ENCODE data around the gene CDC14B.
A peak's percentile ranks its signal among the peaks of the same experiment; 100 is the strongest.
"Not testable (repeated sequence)": the region's sequence is repeated elsewhere in the genome, so short reads cannot be mapped to it uniquely, and the experiment has no call there.

Gene CDC14B

DNA sequence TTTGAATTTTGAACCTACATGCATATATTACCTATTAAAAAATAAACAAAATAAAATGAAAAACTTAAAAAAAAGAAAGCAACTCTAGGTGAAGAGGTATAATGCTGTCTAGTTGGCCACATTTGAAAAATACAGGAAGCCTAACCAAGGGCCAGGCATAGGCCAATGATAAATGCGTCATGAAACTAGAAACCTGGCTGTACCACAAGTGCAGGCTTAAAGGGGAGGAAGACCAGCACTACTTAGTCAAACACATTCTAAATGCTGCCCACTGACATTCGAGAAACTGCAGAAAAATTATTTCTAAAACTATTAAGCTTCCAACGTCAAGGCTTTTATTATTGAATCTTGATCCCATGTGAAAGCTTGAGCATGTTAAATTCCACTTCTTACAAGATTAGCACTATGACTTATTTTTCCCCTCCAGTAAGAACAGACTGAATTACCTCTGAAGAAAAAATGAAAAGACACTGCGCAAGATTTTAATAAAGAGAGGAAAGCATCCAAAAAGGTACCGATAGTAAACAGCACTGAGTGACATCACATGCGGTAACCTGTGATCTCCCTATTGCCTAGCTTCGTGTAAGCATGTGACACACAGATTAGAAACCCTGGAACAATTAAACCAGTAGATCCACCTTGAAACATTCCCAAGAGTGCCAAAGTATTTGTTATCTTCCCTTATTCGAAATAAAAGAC is 16.2 kb downstream of the CDC14B start:
- TF ChIP-seq, protein P1, sequence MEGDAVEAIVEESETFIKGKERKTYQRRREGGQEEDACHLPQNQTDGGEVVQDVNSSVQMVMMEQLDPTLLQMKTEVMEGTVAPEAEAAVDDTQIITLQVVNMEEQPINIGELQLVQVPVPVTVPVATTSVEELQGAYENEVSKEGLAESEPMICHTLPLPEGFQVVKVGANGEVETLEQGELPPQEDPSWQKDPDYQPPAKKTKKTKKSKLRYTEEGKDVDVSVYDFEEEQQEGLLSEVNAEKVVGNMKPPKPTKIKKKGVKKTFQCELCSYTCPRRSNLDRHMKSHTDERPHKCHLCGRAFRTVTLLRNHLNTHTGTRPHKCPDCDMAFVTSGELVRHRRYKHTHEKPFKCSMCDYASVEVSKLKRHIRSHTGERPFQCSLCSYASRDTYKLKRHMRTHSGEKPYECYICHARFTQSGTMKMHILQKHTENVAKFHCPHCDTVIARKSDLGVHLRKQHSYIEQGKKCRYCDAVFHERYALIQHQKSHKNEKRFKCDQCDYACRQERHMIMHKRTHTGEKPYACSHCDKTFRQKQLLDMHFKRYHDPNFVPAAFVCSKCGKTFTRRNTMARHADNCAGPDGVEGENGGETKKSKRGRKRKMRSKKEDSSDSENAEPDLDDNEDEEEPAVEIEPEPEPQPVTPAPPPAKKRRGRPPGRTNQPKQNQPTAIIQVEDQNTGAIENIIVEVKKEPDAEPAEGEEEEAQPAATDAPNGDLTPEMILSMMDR (conservative IDR thresholded peaks at IDR 0.05; ENCODE audit: low read depth): no peak
- ChIA-PET POLR2A (ENCODE audit: low non-redundant PET) (no interaction called here), CTCF (interaction anchor here (0.6 to 1.0 kb wide), 4 partner anchors 9 to 696 kb away, joined by 3 to 5 read pairs (median 3); no protein-coding TSS in a partner anchor)
- H3K27ac ChIP-seq: no peak overlapping the region
- no peak for DNase-seq (ENCODE audit: low spot score)

DNA sequence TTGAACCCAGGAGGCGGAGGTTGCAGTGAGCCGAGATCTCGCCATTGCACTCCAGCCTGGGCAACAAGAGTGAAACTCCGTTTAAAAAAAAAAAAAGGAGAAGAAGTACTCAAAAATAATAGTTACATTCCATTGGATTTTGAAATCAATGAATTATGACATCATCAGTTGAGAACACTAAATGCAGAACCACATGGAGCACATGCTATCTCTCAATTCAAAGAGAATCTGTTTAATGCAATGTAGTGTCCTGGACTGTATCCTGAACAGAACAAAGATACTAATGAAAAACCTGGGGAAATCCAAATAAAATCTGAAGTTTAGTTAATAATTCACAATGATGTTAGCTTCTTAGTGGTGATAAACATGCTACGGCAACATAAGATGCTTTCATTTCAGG is 20.3 kb downstream of the CDC14B start:
- H3K27ac ChIP-seq: no peak overlapping the region
- DNase-seq (ENCODE audit: low spot score): no peak
- TF ChIP-seq, protein P1 (conservative IDR thresholded peaks at IDR 0.05; ENCODE audit: low read depth): no peak
- CTCF ChIA-PET: no interaction called here
- POLR2A ChIA-PET (ENCODE audit: low non-redundant PET): no interaction called here

DNA sequence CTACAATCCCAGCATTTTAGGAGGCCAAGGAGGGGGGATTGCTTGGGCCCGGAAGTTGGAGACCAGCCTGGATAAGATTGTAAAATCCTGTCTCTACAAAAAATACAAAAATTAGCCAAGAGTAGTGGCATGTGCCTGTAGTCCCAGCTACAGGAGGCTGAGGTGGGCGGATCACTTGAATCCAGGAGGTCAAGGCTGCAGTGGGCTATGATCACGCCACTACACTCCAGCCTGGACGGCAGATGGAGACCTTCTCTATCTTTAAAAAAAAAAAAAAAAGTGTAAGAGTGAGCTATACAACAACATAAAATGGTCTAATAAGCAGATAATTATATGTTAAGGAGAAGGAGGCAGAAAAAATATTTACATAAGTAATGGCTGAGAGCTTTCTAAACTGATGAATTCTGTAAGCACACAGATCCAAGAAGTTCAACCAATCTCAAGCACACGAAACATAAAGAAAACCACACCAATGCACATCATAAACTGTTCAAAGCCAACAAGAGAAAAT is 23.0 kb downstream of the CDC14B start:
- TF ChIP-seq, protein P1 (conservative IDR thresholded peaks at IDR 0.05; ENCODE audit: low read depth): no peak
- H3K27ac ChIP-seq: no peak overlapping the region
- POLR2A ChIA-PET (ENCODE audit: low non-redundant PET): no interaction called here
- DNase-seq (ENCODE audit: low spot score): no peak
- CTCF ChIA-PET: no interaction called here

DNA sequence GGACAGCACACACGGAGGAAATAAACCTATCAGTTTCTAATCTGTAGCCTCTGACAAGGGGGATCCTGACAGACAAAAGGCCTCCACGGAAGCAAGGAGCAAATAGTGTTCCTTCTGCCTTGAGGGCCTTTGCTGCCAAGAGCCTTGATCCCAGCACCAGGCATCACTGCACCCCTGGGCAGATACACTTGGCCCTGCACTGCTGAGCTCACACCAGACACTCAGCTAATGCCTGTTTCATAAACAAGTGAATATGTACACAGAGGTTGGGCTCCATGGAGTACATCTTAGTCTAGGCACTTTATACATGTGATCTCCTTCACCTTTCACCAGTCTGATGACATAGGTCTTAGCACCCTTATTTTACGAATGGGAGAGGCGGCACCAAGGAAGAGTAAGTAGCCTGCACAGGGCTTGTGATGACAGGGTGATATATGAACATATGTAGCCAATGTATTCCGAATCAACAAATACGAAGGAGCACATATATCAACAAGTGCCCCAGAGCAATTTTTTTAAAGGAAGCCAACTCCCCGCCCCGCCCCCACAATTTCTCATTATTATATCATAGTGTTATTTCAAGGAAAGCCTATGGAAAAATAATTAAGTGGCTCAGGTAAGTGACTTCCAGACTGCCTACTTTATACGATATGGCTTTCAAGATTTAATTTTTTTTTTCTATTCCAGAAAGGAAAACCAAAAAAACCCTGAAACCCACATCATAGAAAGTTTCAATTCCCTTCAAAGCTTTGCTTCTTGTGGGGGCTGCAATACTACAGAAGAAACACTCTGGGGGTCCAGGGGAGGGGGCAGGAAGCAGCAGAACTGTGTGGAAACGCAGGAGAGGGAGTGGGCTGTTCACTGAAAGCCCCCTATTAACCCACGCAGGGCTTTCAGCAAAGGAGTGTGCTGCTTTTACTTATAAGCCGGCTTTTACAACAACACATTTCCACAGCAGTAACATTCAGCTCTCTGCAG is 32.0 kb downstream of the CDC14B start:
- H3K27ac ChIP-seq: no peak overlapping the region
- no peak for DNase-seq (ENCODE audit: low spot score)
- ChIA-PET CTCF (interaction anchor here (0.7 kb wide), 2 partner anchors 79 to 89 kb away, joined by 3 read pairs; no protein-coding TSS in a partner anchor), POLR2A (ENCODE audit: low non-redundant PET) (no interaction called here)
- TF ChIP-seq, protein P1 (conservative IDR thresholded peaks at IDR 0.05; ENCODE audit: low read depth): no peak

DNA sequence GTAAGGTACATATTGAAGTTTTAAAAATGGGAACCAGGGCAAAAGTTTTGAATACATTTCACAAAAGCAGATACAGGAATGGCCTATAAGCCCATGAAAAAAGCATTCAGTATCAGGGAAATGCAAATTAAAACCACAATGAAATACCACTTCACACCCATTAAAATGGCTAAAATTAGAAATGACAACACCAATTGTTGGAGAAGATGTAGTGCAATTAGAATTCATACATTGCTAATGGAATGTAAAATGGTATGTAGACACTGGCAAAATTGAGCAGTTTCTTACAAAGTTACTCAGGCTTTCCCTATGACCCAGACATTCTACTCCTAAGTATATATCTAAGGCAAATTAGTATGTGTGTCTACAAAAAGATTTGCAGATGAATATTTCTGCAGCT is 34.2 kb downstream of the CDC14B start:
- DNase-seq (ENCODE audit: low spot score): no peak
- TF ChIP-seq, protein P1 (conservative IDR thresholded peaks at IDR 0.05; ENCODE audit: low read depth): no peak
- H3K27ac ChIP-seq: no peak overlapping the region
- ChIA-PET CTCF (no interaction called here), POLR2A (ENCODE audit: low non-redundant PET) (no interaction called here)

DNA sequence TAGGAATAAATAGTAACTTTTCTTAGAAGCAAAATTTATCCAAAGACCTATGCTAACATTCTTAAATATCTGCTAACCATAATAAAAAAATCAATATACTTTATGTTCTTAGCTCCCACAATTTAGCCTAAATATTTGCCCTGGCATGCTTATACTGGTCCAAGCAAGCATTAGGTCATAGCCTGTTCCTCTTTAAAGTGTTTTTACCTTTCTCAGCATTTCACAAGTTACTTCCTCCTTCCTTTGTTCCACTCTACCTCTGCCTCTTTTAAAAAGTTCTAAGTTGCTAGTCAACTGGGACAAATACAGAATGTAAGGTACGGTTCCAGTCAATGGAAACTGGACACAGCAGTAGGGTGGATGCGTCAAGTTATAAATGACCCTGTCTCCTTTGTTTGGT is 37.4 kb downstream of the CDC14B start:
- DNase-seq (ENCODE audit: low spot score); POLR2A ChIA-PET (ENCODE audit: low non-redundant PET): not testable (repeated sequence)
- CTCF ChIA-PET: interaction anchor here (0.5 to 0.7 kb wide), 2 partner anchors 16 to 43 kb away, joined by 3 read pairs; no protein-coding TSS in a partner anchor
- peak overlapping the region; percentile 44 for H3K27ac ChIP-seq

Measured in RWPE1 (cell line).